Epidermal melanocyte (primary cell): Measurements from ENCODE around the gene IGSF1.
"Not testable (repeated sequence)": the region's sequence is repeated elsewhere in the genome, so short reads cannot be mapped to it uniquely, and the experiment has no call there.

Experiments
- DNase-seq: peaks from one replicate; pipeline ENCODE4 v3.0.0; 2011; ENCODE audit warnings: low spot score; ENCODE audit not compliant: insufficient read length

IGSF1 gene

DNA sequence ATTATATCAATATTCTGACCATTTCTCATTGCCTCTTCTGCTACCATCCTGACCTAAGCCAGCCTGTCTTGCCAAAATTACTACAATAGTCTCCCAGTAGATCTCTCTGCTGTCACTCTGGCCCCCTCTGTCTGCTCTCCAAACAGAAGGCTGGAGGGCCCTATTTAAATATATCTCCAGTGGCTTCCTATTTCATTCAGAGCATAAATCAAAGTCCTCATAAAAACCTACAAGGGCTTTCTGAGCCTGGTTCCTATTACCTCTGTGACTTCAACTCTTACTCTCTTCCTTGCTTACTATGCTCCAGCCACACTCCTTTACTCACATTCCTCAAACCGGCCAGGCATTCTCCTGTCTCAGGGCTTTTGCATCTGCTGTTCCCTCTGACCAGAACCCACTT lies 19.0 kb downstream of the IGSF1 start:
- DNase-seq, result no peak

DNA sequence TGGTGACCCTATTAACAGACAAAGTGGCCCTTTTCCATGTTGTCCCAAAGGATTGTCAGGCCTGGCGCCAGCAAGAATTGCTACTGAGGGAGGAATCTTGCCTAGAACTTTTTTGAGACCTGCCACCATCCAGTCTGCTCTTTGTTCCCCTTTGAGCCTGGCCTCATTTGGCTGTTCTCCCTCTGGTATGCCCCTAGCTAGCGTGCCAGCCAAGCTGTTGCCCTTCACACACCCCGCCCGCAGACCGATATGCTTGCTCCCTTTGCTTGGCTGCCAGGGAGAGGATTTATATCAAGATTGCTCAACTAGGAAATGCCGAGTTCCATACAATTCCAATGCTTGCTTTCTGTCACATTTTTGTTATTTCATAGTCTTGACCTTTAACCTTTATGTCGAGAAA lies 24.4 kb downstream of the IGSF1 start:
- DNase-seq, result no peak

DNA sequence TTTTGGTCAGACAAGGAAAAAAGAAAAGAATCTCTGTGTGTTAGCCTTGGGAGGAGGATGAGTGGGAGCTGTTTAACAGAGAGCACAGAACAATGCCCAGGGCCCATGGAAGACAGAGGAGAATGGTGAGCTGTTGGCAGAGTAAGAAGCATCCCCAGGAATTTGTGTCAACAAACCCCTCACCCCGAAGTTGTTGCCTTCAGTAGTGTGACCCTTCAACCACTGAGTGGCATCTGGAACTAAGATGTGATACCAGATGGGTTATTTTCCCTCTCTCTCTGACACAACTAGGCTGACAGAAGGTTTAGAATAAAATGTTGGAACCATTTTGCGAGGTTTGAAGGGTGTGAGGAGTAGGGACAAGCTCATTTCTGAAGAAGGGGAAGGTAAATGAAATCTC lies 25.1 kb downstream of the IGSF1 start:
- DNase-seq, result no peak

DNA sequence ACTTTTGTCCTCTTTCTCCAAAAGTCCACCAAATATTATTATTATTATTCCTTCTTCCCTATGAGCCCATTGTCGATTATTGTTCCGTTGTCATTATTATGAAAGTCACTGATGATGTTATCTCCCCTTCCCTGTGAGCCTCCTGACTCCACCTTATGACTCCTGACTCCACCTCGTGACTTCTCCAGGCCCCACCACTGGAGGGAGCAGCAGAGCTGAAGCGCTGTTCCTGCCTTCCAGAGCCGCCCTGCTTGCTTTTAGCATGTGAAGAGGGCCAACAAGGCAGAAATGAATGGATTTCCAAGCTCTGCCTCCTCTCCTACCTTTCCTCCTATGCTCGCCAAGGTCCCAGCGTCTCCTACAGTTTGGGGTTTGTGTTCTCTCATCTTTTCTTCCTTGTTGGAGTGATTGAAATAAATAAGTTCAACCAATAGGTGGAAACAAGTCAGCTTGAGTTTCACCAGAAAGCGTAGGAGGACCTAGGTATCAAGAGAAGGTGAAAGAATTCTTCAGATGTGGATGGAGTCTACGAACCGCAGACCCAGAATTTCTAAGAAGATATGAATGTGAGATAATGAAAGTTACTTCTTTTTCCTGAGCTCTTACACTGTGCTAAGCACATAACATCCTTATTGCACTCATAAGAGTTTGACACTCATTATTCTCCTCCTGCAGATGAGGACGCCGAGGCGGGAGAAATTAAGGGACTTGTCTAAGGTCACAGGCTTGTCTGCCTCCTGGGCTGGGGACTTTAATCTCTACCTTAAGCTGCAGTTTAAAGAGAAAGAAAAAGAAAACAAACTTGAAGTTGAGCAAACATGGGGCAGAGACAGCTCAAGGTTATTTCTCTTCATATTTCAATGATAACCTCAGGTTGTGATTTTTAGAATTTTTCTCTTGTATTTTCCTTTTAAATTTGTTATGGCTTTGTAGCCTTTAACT lies 26.1 kb downstream of the IGSF1 start:
- DNase-seq, result no peak

DNA sequence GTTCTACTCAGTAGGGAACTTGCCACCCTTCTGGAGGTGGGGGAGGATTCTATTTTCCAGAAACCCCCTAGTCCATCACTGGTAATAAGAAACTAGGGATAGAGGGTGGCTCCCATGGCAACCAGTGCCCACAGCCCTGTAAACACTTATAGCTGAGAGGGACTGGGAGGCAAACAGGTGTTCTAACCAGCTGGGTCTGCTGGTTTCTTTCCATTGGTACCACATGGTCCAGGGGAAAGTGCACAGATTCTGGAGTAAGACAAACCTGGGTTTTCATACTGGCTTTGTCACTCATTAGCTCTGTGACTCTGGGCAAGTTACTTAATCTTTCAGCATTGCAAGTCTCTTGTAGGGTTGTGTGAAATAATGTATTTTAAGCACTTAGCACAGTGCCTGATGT lies 26.9 kb downstream of the IGSF1 start:
- no peak for DNase-seq

DNA sequence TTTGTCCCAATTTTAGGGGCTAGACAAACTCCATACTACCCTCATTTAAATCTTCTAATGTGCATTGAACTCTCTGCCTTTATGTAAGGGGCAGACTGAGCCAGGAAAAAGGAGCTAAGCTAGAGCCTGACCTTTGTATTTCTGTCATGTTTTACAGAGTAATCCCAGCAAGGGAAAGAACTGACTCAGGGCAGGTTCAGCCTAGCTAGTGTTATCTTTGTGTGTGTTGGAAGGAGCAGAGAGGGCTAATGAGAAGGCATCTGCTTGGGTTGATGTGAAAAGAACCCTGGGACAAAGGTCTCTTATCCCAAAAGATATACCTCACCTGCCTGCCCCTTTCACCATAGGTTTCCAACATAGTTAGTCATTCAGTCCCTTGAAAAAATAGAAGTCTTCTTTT lies 31.7 kb downstream of the IGSF1 start:
- DNase-seq, result no peak

DNA sequence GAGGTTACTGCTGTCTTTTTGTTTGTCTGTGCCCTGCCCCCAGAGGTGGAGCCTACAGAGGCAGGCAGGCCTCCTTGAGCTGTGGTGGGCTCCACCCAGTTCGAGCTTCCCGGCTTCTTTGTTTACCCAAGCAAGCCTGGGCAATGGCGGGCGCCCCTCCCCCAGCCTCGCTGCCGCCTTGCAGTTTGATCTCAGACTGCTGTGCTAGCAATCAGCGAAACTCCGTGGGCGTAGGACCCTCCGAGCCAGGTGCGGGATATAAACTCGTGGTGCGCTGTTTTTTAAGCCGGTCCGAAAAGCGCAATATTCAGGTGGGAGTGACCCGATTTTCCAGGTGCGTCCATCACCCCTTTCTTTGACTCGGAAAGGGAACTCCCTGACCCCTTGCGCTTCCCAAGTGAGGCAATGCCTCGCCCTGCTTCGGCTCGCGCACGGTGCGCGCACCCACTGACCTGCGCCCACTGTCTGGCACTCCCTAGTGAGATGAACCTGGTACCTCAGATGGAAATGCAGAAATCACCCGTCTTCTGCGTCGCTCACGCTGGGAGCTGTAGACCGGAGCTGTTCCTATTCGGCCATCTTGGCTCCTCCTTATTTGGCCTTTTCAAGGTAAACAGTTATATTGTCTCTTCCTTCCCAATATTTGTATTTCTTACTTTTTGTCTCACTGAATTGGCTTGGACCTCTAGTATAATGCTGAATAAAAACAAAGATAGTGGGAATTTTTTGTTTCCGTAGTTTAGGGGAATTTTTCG lies 37.9 kb downstream of the IGSF1 start:
- DNase-seq, result not testable (repeated sequence)

DNA sequence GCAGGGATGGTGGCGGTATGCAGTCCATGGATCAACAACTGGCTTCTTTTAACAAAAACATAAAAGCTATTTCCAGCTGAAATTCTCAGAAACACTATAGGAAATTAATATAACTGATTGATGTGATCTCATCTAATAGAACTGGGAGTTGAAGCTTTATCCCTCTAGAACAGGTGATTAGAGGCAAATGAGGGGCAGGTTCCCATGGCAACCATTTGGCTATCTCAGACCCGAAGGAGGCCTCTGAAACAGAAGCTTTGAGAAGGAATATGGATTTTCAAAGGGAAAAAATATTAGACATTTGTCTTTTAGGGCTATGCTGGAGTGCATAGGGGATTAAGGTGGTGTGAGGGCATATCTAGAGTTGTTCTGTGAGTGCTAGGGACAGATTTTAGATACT lies 50.0 kb downstream of the IGSF1 start:
- DNase-seq, result no peak

DNA sequence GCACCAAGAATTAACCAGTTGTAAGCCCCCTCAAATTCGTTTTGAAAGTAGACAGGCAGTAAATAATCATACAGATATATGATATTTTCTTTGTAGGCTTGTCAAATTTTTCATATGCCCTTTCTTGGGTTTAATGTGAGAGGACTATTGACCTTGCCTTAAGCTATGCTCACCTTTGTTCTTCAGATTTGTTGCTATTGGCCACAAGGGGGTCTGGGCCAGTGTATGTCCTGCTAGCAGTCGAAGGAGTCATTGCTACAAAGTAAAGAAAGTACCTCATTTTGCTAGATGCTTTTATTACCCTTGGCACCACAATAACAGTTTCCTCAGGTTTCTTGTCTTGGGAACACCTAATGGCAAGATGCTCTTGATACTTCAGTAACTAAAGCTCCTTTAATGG lies 51.7 kb downstream of the IGSF1 start:
- no peak for DNase-seq

DNA sequence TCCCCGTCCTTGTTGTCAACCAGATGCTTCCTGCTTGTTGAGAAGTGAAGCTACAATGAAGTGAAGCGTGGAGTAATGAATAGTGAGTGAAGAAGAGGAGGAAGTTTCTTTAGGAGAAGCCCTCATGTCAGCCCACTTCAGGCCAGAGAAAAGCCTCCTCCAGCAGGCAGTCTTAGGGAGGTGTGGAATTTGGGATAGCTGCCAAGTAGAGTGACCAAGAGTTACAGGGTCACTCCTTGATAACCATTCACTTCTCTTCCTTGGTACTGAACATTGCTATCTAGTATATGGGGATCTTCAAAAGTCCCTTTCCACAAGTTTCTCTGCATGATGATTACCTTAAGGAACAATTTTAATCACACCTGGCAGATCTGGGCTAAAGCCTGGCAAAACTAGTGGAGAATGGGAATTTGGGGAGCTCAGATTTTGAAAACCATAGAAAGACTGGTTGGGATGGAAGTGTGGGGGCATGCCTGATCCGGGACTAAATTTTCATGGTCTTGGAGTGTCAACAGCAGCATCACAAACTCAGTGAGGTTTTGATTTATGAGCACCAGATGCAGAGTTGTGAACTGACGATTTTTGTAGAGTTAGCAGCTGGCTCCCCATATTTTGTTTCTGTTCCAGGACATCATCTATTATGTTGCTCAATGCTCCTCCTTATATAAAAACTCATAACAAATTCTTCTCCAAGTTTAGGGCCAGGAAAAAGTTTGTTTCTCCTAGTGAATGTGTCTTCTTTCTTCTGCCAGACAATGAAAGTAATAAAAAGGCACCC lies 53.1 kb downstream of the IGSF1 start:
- no peak for DNase-seq

DNA sequence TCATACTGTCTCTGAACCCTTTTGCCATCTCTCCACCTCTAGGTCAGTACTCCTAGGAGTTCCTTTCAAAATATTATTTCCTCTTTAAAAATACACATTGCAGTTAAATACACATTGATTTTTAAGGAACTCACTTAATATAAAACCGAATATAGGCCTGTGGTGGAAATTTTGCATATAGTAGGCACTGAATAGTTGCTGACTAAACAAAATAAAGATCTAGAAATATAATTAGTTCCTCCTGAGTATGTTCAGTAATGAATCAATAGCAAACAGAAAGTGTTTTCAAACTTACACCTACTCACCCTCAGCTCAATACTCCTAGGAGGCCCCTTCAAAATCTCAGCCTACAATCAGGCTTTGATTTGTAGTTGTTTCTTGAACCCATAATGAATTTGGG lies 61.5 kb downstream of the IGSF1 start:
- DNase-seq, result no peak

DNA sequence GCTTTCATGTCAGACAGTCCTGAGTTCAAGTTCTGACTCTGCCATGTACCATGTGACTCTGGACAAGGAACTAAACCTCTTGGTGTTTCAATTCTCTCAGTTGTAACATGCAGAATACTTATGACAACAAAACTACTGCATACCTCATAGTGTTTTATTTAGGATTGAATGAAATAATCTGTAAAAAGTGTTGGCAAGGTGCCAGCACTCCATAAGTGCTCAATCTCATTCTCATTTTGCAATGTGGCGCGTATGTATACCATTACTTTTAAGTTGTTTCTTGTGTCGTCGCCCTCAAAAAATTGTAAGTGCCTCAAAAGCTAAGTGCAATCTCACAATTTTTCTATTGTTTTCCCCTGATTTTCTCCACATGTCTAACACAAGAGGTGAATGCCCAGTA lies 62.5 kb downstream of the IGSF1 start:
- DNase-seq, result no peak

DNA sequence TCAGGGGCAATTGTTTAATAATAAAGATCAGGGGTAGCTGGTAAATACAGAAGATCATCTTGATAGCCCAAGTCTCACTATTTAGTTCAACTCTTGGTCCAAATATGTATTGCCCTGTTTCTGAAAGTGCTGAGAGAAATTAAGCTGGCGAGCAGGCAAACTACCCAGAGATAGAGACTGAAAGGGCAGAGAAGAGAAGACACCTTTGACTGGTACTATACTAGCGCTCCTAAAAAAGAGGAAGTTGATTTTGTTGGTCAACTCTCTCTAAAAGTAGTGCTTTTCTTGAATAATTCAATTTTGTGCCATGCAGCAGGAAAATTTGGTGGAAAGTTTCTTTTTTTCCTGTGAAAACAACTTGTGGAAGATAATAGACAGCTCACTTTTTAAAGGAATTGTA lies 64.0 kb downstream of the IGSF1 start:
- no peak for DNase-seq
